ENCODE results near the gene POMT2.
A peak's percentile ranks its signal among the peaks of the same experiment; 100 is the strongest.
"Not testable (repeated sequence)": the region's sequence is repeated elsewhere in the genome, so short reads cannot be mapped to it uniquely, and the experiment has no call there.

POMT2 gene, protein sequence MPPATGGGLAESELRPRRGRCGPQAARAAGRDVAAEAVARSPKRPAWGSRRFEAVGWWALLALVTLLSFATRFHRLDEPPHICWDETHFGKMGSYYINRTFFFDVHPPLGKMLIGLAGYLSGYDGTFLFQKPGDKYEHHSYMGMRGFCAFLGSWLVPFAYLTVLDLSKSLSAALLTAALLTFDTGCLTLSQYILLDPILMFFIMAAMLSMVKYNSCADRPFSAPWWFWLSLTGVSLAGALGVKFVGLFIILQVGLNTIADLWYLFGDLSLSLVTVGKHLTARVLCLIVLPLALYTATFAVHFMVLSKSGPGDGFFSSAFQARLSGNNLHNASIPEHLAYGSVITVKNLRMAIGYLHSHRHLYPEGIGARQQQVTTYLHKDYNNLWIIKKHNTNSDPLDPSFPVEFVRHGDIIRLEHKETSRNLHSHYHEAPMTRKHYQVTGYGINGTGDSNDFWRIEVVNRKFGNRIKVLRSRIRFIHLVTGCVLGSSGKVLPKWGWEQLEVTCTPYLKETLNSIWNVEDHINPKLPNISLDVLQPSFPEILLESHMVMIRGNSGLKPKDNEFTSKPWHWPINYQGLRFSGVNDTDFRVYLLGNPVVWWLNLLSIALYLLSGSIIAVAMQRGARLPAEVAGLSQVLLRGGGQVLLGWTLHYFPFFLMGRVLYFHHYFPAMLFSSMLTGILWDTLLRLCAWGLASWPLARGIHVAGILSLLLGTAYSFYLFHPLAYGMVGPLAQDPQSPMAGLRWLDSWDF

DNA sequence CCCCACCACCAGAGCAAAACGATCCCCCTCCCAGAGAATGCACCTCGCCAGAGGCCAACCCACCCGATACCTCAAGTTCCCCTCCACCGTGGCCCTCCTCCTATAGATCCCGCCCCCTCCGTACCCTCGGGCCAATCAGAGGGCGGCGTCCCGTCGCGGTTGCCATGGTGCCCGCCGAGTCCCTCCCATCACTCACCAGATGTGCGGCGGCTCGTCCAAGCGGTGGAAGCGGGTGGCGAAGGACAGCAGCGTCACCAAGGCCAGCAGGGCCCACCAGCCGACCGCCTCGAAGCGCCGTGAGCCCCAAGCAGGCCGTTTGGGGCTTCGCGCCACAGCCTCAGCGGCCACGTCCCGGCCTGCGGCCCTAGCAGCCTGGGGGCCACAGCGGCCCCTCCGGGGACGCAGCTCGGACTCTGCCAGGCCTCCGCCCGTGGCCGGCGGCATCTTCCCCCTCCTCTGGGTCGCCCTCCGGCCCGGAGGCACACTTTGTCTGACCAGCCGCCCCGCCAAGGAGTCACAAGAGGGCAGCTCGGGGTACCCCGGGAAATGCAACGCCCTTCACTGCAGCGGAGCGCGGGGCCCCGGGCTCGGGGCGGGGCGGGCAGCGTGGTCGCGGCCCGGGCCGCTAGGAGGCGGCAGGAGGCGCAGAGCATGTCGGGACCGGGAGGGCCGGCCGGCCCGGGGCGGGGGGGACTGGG lies at the start of gene POMT2:
TSS of gene POMT2 (minus strand) at position 646 of the 698 bp plus-strand sequence. CDS start at position 444, 202 bp downstream.
- DNase-seq = peak; percentile 88

DNA sequence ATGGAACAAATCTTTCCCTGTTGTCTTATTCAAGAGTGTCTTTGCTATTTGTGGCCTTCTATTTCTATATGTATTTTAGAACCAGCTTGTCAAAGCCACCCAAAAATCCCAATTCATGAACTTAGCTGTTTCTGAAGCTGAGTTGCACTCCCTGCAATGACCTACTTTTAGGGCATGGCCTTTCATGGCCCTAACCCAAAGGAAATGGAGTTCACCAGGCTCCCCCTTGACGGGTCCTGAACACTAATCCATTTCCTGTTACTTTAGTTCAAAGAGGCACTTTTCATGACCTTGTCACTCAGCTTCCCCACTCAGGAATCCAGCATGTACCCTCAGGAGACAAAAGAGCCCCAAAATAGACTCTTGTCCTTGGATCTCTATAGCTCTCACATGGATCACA lies 48.6 kb upstream of the POMT2 start:
- no peak for DNase-seq

DNA sequence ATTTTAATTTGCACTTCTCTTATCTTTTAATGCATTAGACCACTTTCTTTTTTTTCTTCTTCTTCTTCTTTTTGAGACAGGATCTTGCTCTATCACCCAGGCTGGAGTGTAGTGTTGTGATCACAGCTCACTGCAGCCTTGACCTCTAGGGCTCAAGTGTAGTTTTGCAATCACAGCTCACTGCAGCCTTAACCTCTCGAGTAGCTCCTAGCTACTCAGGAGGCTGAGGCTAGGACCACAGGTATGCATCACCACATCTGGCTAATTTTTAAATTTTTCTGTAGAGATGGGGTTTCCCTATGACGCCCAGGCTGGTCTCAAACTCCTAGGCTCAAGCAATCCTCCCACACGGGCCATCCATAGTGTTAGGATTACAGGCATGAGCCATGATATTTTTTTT lies 43.5 kb upstream of the POMT2 start:
- DNase-seq = no peak

DNA sequence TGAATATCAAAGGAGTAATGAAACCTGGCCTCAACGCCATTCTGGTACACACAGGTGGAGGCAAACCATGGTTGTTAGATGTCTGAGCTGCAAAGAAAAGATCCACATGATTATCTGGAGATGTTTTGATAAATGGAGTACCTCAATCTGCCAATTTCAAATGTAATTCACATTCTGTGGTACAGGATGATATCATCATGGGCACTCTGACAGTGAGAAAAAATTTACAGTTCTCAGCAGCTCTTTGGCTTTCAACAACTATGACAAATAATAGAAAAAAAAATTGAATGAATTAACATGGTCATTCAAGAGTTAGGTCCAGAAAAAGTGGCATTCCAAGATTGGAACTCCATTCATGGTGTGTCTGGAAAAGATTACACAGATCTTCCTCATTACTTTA lies 38.9 kb upstream of the POMT2 start:
- no peak for DNase-seq

DNA sequence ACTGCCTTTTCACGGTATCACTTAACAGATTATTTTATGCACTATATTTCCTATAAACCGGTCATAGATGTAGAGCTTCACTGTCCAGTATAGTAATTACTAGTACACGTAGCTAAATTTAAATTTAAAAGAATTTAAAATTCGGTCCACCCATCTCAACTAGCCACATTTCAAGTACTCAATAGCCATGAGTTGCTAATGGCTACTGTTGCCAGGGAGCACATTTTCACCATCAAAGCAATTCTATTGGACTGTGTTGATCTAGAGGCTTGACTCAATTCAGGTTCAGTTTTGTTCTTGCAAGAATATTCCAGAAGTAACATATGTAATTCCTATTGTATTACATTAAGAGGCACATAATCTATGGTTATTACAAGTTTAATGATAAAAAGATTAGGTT lies 36.2 kb upstream of the POMT2 start:
- no peak for DNase-seq

DNA sequence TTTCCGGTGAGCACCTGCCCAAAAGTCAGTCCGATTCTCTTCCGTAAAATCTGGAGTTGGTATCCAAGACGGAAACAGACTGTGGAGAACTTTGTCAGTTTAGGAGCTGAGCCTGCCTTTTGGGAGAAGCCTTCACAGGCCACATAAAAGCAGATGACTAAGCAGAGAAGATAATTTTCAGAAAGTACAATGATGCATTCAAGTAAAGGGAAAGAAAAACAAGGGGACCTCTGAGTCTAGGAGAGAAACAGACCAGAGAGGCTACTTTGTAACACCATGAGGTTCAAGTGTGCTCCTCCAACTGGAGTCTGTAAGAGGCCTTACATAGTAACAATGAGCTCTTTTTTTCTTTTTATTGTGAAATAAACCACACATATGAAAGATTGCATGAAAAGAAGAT lies 35.1 kb upstream of the POMT2 start:
- no peak for DNase-seq

DNA sequence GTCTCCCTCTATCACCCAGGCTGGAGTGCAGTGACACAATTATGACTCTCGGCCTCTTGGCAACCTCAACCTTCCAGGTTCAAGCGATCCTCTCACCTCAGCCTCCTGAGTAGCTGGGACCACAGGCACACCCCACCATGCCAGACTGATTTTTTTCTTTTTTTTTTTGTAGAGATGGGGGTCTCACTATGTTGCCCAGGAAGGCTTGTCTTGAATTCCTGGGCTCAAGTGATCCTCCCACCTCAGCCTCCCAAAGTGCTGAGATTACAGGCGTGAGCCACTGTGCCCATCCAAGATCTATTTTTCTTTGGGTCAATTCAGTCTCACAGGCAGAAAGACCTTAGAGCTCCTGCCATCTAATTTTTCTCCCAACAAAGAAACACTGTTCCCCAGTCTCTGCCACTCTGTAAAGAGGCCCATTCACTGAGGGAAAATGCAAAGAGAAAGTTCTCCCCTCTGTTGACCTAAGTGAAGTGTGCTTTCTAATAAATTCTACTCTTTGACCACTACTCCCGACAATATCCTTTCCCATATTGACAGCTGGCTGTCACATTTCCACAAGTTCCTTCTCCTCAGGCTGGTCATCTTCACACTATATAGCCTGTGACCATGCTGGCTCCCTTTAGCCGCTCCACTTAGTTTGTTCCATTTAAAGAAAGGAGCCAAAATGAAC lies 32.9 kb upstream of the POMT2 start:
- DNase-seq = no peak

DNA sequence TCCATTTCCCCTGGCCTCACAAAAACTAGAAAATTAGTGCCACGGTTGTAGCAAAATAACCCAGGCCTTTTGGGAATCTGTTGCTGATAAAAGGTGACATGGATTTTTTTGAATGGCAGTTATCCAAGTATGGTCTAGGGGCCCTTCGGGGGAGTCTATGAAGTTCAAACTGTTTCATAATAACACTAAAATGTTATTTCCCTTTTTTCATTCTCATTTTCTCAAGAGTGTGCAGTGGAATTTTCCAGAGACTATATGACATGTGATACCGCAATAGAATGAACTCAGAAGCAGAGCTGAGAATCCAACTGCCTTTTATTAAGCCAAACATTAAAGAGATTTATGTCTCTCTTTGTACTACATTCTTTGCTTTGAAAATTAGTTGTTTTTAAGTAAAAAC lies 27.1 kb upstream of the POMT2 start:
- no peak for DNase-seq

DNA sequence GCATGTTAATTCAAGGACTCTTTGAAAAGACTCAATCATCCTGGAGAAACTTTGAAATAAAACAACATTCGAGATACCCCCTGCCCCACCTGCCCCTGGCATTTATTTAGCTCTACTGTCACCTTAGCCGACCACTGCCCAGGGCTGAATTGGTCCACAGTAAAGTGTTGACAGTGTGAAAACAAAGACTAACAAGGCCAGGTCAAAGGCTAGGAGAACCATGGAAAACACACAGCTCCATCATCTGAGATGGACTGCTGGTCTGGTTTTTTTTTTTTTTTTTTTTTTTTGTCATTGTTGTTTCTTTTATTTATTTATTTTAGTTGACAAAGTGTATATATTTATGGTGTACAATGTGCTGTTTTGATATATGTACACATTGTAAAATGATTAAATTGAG lies 25.8 kb upstream of the POMT2 start:
- no peak for DNase-seq

DNA sequence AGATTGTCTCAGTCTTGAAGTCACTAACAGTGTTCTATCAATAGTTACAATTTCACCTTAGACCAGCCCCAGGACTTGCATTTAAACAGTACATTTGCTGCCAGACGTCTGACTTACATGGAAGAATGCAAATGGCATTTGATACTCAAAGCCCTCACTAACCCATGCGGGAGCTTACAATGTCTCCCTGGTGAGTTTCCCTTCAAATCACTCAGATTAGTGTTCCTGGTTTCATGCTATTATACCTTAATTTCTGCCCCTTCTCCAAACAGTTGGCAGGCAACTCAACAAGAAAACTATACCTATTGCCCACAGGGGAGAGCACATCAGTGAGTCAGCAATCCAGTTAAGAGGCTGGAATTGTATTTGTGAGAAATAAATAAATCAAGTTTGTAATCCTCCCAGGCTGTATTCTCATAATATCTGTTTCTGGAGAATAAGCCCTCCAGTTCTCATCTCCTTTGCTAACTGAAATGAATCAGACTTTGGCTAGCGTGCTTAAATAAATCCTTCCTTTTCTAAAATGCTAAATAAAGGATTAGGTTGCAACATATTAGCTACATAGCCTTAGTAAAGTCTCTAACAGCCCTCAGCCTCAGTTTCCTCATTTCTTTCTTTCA lies 23.8 kb upstream of the POMT2 start:
- no peak for DNase-seq

DNA sequence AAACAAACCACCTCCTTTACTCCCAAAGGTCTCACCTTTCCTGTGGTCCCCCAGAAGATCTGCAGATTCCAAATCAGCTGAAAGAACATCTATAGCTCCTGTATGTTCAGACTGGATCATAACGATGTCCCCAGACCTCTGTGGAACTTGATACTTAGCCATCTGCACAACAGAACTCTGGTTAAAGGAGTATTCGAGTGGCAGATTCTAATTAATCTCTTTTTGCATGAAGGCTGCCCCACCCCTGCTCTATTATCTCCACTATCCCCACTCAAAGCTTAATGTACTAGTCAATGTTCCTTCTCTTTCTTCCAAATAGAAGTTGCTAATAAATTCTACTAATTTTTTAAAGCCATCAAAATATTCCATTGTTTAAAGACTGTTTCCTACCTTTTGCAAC lies 23.0 kb upstream of the POMT2 start:
- no peak for DNase-seq

DNA sequence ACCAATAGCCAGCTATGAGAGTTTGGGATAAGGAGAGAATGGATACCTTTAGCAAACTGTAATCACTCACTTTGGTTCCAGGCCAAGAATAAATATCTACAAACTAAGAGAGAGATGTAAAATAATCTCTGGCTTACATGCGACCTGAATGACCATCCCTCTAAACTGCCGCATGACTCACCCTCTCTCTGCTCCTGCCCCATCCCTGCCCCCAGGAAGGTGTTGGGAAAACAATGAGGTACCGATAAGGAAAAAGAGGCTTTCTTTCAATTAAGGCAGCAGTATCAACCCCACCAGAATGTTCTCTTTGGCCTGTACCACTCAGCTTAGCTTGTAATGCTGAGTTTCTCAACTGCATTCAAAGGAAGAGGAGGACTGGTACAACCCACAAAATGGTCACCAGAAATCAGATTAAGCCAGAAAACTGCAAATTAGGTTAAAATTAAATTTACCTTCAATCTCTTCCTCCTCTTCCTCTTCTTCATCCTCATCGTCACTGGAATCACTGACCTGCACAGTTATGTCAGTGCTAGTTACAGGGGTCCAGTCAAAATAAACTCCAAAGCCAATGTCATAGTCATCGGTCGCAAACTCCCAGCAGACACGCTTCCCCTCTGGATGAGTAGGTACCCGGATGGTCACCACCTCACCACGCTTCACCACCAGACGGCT lies 22.2 kb upstream of the POMT2 start:
- no peak for DNase-seq

DNA sequence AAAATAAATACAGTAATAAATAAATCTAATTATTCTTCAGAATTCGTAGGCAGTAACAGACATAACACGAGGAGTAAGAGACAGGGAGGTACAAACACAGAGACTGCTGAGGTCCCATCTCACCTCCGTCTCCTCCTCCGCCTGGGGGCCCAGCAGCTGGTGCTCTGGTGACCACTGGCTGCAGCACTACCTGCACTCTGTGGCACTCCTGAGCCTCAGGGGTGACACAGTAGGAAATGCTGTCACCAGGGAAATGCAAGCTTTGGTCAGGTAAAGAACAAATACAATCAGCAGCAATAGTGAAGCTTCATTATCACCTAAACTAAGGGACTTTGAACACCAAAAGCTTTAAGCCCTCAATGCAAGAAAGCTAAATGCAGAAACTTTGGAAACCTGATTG lies 19.7 kb upstream of the POMT2 start:
- DNase-seq = no peak

DNA sequence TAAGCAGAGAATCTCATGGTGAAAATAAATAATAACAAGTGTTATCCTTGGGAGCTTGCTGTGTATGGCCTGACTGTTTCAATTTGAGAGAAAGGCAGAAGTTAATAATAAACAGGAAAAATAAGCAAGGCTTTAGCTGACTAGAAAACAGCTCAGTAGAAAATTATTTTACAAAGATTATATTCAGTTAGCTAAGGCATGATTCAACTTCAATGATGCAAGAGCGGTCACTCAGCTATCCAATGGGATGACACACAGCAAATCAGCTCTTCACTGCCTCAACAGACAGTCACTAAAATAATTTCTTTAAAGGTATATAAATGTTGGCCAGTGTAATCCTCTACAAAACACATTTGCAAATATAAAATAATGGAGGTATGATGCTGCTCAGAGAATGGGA lies 18.7 kb upstream of the POMT2 start:
- DNase-seq = no peak

DNA sequence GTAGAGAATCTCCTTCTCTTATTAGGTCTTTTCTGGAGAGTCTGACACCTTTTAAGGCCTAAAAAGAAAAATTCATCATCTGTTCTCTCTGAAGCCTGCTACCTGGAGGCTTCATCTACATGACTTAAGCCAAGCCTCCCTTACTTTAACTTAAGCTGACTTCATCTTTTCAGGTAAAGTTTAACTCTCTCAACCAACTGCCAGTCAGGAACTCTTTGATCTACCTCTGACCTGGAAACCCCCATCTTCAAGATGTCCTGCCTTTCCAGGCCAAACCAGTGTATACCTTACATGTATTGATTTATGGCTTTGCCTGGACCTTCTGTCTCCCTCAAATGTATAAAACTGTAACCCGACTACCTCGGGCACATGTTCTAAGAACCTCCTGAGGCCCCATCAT lies 17.6 kb upstream of the POMT2 start:
- DNase-seq = no peak

DNA sequence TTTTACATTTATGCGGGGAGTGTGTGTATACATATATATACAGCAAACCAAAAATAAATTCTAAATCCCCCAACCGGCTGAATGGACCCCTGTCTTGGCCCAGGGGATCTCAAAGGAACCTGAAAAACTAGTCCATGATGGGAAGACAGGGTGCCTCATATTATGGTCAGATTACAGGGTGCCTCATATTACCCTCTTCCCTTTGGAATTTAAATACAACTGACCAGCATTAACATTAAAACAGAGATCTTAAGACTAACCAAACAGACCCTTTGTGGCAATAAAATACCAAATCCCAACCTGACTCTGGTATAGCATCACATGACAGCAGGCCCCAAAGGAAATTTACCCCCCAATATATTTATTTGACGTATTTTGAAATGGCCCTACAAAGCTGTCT lies 17.2 kb upstream of the POMT2 start:
- no peak for DNase-seq

DNA sequence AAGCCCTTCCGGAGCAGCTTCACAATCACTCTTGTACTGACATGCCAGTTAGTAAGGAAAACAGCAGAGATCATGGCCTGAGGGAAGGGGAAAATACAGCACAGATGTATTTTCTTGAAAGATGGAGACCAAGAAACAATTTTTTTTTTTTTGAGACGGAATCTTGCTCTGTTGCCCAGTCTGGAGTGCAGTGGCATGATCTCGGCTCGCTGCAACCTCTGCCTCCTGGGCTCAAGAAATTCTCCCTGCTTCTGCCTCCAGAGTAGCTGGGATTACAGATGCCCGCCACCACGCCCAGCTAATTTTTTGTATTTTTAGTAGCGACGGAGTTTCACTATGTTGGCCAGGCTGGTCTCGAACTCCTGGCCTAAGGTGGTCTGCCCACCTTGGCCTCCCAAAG lies 16.6 kb upstream of the POMT2 start:
- not testable (repeated sequence) for DNase-seq

DNA sequence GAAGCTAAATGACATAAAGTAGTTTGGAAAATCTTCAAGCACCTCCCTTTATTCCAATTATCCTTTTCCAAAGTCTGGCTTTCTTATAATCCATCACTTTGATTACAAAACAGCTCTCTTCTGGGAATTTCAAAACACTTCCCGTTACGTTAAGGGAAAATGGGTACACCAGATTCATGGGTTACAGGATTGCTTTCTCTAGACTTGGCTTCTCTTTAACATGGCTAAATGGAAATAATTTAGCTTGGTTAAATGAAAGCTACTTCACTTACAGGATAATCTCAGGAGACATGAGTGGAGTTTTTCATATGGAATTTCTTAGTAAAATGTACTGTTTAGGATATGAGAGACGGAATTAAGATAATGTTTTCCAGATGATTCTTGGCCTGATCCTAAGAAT lies 14.9 kb upstream of the POMT2 start:
- DNase-seq = no peak

DNA sequence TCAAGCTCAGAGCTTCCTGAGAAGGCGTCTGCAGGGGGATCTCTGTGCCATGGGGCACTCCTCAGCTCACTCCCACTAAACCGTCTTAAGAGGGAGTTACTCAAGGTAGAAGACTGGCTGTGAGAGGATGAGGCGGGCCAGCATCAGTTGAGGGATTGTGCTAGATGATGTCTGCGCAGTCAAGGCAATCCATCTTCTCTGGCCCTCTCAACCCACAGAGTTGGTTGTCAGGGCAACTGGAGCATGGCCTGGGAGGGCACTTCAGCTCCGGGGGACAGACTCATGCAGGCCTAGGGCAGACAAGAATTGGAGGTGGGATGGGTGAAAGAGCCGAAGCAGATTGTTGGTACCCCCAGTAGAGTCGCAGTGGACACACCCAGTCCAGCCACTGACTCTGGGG lies 9.2 kb upstream of the POMT2 start:
- no peak for DNase-seq

DNA sequence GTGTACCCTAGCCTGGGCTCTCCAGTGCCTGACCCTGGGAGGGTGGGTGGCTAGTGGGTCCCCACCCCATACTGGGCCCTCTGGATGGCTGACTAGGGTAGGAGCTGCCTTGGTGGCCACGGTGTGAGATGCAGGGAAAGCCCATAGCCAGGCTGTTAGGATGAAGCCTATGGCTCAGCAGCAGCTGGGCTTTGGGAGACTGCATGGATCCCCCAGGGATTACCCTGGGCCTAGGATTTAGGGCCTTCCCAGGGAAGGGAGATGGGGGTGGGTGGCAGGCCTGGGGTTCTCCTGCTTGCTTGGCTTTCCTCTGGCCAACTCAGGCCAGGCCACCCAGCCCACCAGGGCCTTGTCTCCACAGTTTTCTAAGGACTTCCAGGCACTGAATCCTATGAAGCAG lies 6.4 kb upstream of the POMT2 start:
- DNase-seq = no peak

DNA sequence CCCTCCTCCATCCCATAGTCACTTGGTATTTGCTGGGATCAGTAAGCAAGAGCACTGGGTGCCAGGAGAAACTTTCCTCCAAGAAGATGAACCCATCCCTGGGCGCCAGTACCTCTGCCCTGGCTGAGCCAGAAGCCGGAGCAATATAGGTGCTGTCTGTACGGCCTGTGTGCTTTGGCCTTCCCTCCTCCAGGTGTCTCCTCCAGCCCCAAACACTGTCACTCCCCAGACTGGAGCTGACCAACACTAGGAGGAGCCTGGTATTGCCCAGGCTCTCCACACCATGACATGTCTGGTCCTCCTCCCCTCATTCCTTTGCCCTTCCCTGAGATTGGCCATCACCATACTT lies 5.0 kb upstream of the POMT2 start:
- no peak for DNase-seq
